NB4 (cell line): ENCODE measurements around the gene AGBL1.
"Not testable (repeated sequence)": the region's sequence is repeated elsewhere in the genome, so short reads cannot be mapped to it uniquely, and the experiment has no call there.

Experiments used
- DNase-seq: peaks from one replicate; pipeline ENCODE4 v3.0.0; 2010; ENCODE audit warnings: low read depth
- H3K4me3 ChIP-seq: one replicate; pipeline ENCODE4 v1.5.1; 2011; ENCODE audit warnings: mild to moderate bottlenecking, low read depth, low read length, moderate library complexity
- CTCF ChIP-seq: IDR thresholded peaks from one replicate; pipeline ENCODE4 v1.5.1; 2012; ENCODE audit warnings: low read depth, low read length
- MAX ChIP-seq: IDR thresholded peaks from 2 replicates; pipeline ENCODE4 v1.6.1; 2011; ENCODE audit warnings: low read depth, low read length
- MYC ChIP-seq: IDR thresholded peaks from 2 replicates; pipeline ENCODE4 v1.6.1; 2011; ENCODE audit warnings: low read depth, low read length
- POLR2A ChIP-seq: IDR thresholded peaks from 2 replicates; pipeline ENCODE4 v1.6.1; 2011; ENCODE audit warnings: mild to moderate bottlenecking; ENCODE audit not compliant: insufficient read length; ENCODE audit errors: extremely low read depth

AGBL1 gene

GRCh38 chr15:86445579-86446252, 366.0 kb downstream of the AGBL1 start:
- H3K4me3 ChIP-seq: no peak overlapping the region
- TF ChIP-seq MYC (no peak), CTCF (no peak), POLR2A (no peak), MAX (no peak)
- DNase-seq: no peak

- DNase-seq: no peak
- no peak overlapping the region for H3K4me3 ChIP-seq
- TF ChIP-seq CTCF (no peak), MAX (no peak)
Observed at GRCh38 chr15:86446253-86446640, 366.6 kb downstream of the AGBL1 start.

GRCh38 chr15:86465470-86466039, 385.9 kb downstream of the AGBL1 start:
- not testable (repeated sequence) for H3K4me3 ChIP-seq, DNase-seq

GRCh38 chr15:86481720-86482119, 402.0 kb downstream of the AGBL1 start:
- no peak for DNase-seq
- no peak overlapping the region for H3K4me3 ChIP-seq
- TF ChIP-seq POLR2A (no peak), MAX (no peak), CTCF (no peak), MYC (no peak)

GRCh38 chr15:86483936-86484335, 404.3 kb downstream of the AGBL1 start:
- TF ChIP-seq POLR2A: no peak
- no peak for TF ChIP-seq MYC
- TF ChIP-seq MAX: no peak
- TF ChIP-seq CTCF: no peak
- H3K4me3 ChIP-seq: no peak overlapping the region
- peak; percentile 14 for DNase-seq

GRCh38 chr15:86488046-86488445, 408.4 kb downstream of the AGBL1 start:
- no peak overlapping the region for H3K4me3 ChIP-seq

More at GRCh38 chr15:86488046-86488445, 408.4 kb downstream of the AGBL1 start:
- no peak for DNase-seq
- TF ChIP-seq MYC (no peak), CTCF (no peak), POLR2A (no peak), MAX (no peak)
